Vagina (tissue), 2 donors: ENCODE results near the gene PIK3R6.

Experiments
- CTCF ChIP-seq, 3 experiments: fragments of 450-650 bp in 2 of 3; fragments of 200-600 bp in 1 of 3; sonication (generic) in 1 of 3; IDR thresholded peaks; one replicate each; pipeline ENCODE4 v1.5.1; 2017 to 2019; ENCODE audit warnings: antibody characterized with exemption in 3 of 3, mild to moderate bottlenecking in 2 of 3, moderate library complexity in 2 of 3
- POLR2A ChIP-seq, 2 donors: fragments of 450-650 bp; IDR thresholded peaks; one replicate each; pipeline ENCODE4 v1.6.1; 2017; ENCODE audit warnings: antibody characterized with exemption in 2 of 2, mild to moderate bottlenecking in 2 of 2, moderate library complexity in 2 of 2
- POLR2AphosphoS5 ChIP-seq, 2 donors: sonication (generic); formaldehyde crosslinking; IDR thresholded peaks; one replicate each; pipeline ENCODE4 v1.9.0; 2017; ENCODE audit warnings: antibody characterized with exemption in 2 of 2, mild to moderate bottlenecking in 2 of 2, low read depth in 1 of 2; ENCODE audit not compliant: insufficient read depth in 1 of 2

GRCh38 chr17:8843344-8843743 is 24.1 kb downstream of the PIK3R6 start:
- TF ChIP-seq CTCF (IDR thresholded peaks at IDR 0.05) (no peak), POLR2A (IDR thresholded peaks at IDR 0.05) (no peak), POLR2AphosphoS5 (IDR thresholded peaks at IDR 0.05; ENCODE audit: insufficient read depth in 1 of 2, low read depth in 1 of 2) (no peak)
